Measurements from ENCODE around the gene SNX20.

Gene SNX20

DNA sequence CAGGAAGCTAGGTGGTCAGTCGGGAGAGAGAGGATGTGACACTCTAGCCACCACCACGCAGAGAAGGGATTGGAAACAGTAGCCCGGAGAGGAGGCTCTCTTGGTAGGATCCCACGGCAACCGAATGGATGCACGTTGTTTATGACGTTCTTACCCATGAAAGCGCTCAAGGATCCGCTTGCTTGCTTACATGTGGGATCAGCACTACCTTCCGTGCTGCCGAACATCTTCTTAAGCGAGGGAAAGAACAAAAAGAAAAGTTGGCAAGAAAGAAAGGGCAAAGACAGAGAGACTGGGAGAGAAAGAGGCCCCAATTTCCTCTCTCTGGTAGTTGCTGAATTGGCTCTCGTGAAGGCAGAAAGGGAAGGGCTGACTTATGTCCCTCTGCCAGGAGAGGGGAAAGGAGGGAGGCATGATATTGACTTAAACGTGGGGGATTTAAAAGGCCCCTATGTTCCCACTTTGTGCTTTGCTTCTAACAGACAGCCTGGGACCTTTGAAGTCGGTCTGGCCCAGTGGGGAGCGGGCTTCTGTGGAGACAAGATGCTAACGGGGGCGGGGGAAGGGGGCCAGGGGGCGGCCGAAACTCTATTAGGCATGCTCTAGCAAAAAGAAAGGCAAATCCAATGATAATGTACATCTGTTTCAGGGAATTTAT, 35.4 kb downstream of the SNX20 start:
- TF ChIP-seq, protein P1, sequence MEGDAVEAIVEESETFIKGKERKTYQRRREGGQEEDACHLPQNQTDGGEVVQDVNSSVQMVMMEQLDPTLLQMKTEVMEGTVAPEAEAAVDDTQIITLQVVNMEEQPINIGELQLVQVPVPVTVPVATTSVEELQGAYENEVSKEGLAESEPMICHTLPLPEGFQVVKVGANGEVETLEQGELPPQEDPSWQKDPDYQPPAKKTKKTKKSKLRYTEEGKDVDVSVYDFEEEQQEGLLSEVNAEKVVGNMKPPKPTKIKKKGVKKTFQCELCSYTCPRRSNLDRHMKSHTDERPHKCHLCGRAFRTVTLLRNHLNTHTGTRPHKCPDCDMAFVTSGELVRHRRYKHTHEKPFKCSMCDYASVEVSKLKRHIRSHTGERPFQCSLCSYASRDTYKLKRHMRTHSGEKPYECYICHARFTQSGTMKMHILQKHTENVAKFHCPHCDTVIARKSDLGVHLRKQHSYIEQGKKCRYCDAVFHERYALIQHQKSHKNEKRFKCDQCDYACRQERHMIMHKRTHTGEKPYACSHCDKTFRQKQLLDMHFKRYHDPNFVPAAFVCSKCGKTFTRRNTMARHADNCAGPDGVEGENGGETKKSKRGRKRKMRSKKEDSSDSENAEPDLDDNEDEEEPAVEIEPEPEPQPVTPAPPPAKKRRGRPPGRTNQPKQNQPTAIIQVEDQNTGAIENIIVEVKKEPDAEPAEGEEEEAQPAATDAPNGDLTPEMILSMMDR (conservative IDR thresholded peaks at IDR 0.05; ENCODE audit: low read depth, low read length), result no peak
- DNase-seq (ENCODE audit: low read depth), result no peak
- no peak overlapping the region for H3K4me3 ChIP-seq (ENCODE audit: low read length)

DNA sequence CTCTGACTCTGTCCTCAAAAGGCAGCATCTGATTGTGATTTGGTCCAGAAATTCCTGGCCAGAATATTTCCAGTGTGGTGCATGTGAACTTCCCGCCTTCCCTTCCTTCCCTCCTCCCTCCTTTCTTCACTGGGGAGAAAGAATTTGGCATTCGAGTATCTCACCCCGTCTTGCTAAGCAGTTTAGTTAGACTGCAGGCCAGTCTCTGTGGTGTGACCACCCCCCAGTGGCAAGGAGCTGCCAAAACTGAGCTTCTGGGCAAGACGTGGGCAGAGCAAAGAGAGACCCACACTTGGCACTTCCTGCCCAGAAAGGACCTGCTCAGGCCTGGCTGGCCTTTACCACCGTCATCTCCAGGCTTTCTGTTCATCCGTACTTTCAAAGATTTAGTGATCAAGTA, 36.4 kb downstream of the SNX20 start:
- TF ChIP-seq, protein P1 (conservative IDR thresholded peaks at IDR 0.05; ENCODE audit: low read depth, low read length), result peak; percentile 30
- DNase-seq (ENCODE audit: low read depth), result no peak
- no peak overlapping the region for H3K4me3 ChIP-seq (ENCODE audit: low read length)

DNA sequence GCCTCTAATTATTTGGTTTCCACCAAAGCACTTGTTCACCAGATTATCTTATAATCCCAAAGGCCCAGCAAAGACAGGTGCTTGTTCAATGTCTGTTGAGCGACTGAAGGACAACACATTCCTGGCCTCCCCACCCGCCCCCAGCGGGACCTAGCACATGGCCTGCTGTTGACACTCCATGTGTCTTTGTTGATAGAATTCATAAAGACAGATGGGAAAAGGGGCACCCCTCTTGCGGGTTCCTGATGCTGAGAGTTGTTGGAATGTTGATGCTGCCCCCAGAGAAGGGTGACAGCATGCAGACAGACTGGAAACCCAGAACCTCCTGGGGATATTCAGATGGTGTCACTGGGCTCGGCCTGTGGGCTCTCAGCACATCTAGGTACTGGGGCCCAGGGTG, 36.9 kb downstream of the SNX20 start:
- H3K4me3 ChIP-seq (ENCODE audit: low read length), result no peak overlapping the region
- TF ChIP-seq, protein P1 (conservative IDR thresholded peaks at IDR 0.05; ENCODE audit: low read depth, low read length), result no peak
- DNase-seq (ENCODE audit: low read depth), result no peak

DNA sequence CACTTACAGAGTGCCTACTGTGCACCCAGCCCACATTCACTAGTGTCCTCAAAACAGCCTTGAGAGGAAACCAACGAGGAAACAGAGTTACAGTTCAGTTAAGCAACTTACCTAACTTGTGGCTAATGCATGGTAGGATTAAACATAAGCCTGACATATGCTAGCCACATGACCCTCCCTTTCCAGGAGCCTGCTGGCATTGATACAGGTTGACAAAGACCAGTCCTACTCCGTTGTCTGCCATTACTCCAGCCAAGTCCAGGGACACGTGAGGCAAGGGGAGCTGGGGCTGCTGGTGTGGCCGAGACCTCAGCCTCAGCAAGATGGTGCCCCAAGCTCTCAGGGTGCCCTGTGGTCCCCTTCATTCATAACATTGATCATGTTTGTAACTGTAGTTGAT, 37.9 kb downstream of the SNX20 start:
- DNase-seq (ENCODE audit: low read depth), result no peak
- no peak overlapping the region for H3K4me3 ChIP-seq (ENCODE audit: low read length)
- TF ChIP-seq, protein P1 (conservative IDR thresholded peaks at IDR 0.05; ENCODE audit: low read depth, low read length), result no peak

DNA sequence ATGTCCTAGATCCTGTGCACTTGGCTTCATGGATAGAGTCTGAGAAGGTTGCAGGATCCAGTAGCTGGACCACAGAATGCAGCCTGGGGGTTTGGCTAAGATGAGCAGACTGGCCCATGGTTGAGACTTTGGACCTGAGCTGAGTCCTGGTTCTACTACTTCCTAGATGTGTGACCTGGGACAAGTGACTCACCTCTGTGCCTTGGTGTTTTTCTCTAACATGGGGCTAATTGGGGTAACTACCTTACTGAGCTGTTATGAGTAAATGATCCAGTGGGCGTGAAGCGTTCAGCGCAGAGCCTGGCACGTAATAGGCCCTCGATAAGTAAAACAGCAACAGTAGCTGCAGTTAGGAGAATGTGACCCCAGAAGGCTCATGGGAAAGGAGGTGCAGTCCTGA, 38.8 kb downstream of the SNX20 start:
- no peak overlapping the region for H3K4me3 ChIP-seq (ENCODE audit: low read length)
- no peak for DNase-seq (ENCODE audit: low read depth)
- TF ChIP-seq, protein P1 (conservative IDR thresholded peaks at IDR 0.05; ENCODE audit: low read depth, low read length), result no peak

DNA sequence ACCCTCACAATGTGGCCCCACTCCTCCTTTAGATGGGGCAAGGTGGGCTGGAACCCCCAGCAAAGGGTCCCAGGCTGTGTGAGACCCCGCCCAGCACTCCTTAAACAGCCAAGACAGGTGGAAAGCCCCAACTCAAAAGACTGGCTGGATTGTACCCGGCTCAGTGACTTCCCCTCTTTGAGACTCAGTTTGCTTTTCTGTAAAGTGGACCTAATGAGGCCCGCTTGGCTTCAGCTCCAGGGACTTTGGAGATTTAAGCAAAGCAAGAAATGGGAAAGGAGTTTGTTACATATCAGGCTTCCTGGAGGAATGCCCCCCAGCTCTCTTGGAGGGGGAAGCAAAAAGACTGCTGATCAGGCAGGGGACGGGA, 39.3 kb downstream of the SNX20 start:
- DNase-seq (ENCODE audit: low read depth), result no peak
- TF ChIP-seq, protein P1 (conservative IDR thresholded peaks at IDR 0.05; ENCODE audit: low read depth, low read length), result no peak
- no peak overlapping the region for H3K4me3 ChIP-seq (ENCODE audit: low read length)

Data from retinal pigment epithelial cell (primary cell).